Fibroblast of villous mesenchyme (primary cell): ENCODE measurements around the gene SMAD7. TPM values are rescaled to one million over a fixed set of nuclear protein-coding genes. Genes with fewer than 3 reads are reported as not detected.

Experiments used
- DNase-seq: peaks from one replicate; pipeline ENCODE4 v3.0.0-alpha.2; 2010; ENCODE audit warnings: low read depth
- H3K4me3 ChIP-seq: 2 replicates; pipeline ENCODE4 v1.5.1; 2011; ENCODE audit warnings: low read depth, mild to moderate bottlenecking, low read length
- total RNA-seq: library from RNA; depleted of rRNA; stranded (reverse); fragments of >200 nt; gene quantifications from 2 replicates; pipeline ENCODE4 v1.2.3, GENCODE V29; 2012
- TF ChIP-seq, protein P1 (sequence below): IDR thresholded peaks from 2 replicates; pipeline ENCODE4 v1.5.1; 2012; ENCODE audit warnings: low read depth, mild to moderate bottlenecking, low read length; ENCODE audit not compliant: insufficient read depth

The SMAD7 gene
- total RNA-seq, 1 donor: 28.9 TPM

DNA sequence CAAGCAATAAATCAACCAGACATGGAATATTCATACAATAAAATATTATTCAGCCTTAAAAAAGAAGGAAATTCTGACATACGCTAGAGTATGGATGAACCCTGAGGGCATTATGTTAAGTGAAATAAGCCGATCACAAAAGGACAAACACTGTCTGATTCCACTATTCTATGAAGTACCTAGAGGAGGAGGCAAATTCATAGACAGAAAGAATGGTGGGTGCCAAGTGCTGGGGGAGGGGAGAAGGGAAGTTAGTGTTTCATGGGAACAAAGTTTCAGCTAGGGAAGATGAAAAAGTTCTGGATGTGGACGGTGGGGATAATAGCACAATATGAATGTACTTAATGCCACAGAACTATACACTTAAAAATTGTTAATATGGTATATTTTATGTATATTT is 19.8 kb downstream of the SMAD7 start:
- H3K4me3 ChIP-seq: no peak overlapping the region
- DNase-seq: no peak
- TF ChIP-seq, protein P1, sequence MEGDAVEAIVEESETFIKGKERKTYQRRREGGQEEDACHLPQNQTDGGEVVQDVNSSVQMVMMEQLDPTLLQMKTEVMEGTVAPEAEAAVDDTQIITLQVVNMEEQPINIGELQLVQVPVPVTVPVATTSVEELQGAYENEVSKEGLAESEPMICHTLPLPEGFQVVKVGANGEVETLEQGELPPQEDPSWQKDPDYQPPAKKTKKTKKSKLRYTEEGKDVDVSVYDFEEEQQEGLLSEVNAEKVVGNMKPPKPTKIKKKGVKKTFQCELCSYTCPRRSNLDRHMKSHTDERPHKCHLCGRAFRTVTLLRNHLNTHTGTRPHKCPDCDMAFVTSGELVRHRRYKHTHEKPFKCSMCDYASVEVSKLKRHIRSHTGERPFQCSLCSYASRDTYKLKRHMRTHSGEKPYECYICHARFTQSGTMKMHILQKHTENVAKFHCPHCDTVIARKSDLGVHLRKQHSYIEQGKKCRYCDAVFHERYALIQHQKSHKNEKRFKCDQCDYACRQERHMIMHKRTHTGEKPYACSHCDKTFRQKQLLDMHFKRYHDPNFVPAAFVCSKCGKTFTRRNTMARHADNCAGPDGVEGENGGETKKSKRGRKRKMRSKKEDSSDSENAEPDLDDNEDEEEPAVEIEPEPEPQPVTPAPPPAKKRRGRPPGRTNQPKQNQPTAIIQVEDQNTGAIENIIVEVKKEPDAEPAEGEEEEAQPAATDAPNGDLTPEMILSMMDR: no peak

DNA sequence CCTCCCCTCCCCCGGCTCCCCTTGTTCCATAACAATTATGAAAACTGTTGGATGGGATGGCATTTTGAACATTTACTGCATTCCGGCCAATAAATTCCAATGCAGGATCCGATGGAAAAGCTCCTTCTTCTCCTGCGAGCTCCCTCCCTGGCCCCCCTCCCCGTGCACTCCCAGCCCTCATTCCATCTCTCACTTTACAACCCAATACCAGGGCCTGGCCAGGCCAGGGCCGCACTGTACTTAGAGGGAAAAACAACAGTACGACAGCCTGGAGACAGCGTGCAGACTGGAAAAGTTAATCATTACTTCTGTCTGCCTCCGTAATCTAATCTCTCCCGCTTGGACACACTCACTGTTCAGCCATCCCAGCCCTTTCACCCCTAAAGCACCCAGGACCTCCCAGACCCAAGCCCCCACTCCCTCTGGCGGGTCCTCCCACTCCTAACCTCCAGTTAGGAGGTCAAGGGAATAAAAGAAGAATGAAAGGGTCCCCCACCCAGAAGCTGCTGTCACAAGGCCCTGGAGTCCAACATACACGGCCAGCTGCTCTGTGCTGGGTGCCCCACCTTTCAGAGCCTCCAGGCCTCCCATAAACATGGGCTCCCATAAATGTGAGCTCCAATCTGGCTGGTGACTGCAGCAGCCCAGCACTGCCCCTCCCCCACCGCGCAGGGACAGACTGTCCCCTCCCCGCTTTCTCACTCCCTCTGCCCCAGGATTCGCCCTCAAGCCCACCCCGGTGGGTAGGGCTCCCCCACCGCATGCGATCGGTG is 20.6 kb downstream of the SMAD7 start:
- no peak overlapping the region for H3K4me3 ChIP-seq
- peak; percentile 98 for DNase-seq
- TF ChIP-seq, protein P1: no peak

DNA sequence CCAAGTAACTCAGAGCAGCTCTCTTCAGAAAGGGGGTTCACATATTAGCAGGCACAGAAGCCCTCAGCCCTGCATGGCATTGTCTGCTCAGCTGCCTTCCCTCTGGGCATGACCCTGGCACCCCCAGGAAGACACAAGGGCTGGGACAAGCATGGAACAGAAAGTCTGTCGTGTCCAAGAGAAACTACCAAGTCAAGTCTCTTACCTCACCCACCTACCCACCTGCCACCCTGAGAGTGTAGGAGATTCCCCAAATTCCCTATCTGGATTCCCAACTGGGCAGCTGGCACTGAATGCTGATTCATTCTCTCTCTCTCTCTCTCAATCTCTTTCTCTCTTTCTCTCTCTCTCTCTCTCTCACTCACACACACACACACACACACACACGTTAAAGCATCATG is 21.6 kb downstream of the SMAD7 start:
- no peak overlapping the region for H3K4me3 ChIP-seq
- TF ChIP-seq, protein P1: no peak
- no peak for DNase-seq

DNA sequence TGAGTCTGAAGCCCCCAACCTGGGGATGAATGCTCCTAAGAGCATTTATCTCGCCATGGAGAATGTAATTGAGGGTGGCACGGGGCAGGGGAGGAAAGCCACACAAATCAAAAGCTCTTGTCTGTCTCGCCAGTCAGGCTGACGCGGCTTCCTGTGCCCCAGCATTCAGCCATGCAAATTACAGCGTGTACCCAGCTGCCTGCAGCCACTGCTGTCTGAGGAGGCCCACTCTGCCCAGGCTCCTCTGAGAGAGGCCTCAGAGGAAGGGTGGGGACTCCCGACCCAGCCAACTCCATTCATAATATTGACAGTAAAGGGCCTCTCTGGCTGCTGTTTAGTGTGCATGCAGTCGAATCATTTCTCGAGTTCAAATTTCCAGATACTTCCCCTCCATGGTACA is 22.0 kb downstream of the SMAD7 start:
- H3K4me3 ChIP-seq: no peak overlapping the region
- TF ChIP-seq, protein P1: no peak
- peak; percentile 65 for DNase-seq

DNA sequence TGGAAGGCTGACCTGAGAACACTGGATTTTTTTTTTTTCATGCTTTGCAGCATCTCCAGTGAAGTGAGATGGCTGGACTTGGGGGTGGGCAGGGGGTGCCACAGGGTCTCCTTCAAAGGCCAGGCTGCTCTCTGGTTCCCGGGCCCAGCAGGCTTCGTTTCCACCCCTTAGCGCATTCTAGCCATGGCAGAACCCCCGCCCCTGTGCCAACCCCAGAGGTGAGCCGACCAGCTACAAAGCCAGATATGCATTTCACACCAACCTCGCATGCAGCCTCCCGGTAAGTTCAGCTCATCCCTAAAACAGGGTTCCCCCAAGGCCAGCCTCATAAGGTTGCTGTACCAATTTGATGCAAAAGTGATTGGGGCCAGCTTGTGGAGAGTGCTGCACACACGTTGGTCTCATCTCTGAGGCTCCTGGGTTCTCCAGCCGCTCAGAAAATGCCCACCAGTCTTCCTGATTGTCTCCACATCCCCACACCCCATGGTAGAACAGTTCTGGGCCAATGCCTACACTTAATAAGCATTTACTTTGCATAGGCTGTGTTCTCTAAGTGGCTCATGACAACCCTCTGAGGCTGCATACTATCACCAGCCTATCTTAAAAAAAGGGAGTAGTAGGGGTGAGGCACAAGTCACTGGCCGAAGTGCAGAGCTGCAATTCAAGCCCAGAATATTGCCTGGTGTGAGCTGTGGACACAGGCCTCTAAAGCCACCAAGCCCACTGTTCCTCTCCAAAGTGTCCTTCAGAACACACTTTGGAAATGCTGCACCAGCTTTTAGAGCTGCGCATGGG is 23.3 kb downstream of the SMAD7 start:
- H3K4me3 ChIP-seq: no peak overlapping the region
- TF ChIP-seq, protein P1: no peak
- DNase-seq: no peak

DNA sequence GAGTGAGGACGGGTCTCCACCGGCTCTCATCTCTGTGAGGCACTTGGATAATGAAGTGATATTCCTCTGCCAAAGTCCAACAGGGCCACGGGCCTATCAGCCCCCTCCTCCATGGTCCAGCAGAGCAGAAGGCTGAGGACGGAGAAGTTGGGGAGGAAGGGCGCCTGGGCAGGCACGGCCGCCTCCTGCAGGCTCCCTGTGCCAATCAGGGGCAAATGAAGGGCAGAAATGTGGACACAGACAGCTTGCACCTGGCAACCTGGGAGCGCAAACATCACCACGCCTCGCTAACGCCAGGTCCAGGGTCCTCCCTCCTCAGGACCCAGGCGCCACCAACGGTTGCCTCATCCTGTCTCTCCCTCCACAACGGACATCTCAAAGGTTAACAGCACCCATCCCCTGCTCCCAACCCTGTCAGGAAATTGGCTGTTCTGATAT is 24.3 kb downstream of the SMAD7 start:
- H3K4me3 ChIP-seq: no peak overlapping the region
- DNase-seq: no peak
- TF ChIP-seq, protein P1: no peak
